ENCODE measurements around the gene MAP4K3.

DNA sequence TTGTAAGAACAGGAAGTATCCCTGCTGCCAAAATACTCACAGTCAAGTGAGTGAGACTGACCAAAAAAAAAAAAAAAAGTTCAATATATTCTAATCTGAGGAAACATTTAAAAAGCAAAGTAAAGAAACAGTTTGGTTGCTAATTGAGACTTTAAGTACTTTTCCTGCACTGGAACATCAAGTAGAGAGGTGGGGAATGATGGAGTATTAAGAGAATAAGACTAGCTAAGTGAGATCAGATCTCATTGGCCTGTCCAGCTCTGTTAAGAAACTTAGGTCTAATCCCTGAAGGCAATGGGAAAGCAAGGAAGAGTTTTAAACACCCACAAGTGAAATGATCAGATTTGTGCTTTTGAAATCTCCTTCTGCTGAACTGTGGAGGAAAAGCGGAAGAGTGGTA, 27.8 kb upstream of the MAP4K3 start:
- TF ChIP-seq, protein P1, sequence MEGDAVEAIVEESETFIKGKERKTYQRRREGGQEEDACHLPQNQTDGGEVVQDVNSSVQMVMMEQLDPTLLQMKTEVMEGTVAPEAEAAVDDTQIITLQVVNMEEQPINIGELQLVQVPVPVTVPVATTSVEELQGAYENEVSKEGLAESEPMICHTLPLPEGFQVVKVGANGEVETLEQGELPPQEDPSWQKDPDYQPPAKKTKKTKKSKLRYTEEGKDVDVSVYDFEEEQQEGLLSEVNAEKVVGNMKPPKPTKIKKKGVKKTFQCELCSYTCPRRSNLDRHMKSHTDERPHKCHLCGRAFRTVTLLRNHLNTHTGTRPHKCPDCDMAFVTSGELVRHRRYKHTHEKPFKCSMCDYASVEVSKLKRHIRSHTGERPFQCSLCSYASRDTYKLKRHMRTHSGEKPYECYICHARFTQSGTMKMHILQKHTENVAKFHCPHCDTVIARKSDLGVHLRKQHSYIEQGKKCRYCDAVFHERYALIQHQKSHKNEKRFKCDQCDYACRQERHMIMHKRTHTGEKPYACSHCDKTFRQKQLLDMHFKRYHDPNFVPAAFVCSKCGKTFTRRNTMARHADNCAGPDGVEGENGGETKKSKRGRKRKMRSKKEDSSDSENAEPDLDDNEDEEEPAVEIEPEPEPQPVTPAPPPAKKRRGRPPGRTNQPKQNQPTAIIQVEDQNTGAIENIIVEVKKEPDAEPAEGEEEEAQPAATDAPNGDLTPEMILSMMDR (IDR thresholded peaks at IDR 0.05), result no peak
- TF ChIP-seq POLR2A (IDR thresholded peaks at IDR 0.05), result no peak
